K562 (cell line): ENCODE data around the gene DHX32. TPM values are rescaled to one million over a fixed set of nuclear protein-coding genes. Genes with fewer than 3 reads are reported as not detected.
"Not testable (repeated sequence)": the region's sequence is repeated elsewhere in the genome, so short reads cannot be mapped to it uniquely, and the experiment has no call there.

Experiments used
- ATAC-seq: fragments of 200-7000 bp; cut with Tn5 transposase; 3 replicates; pipeline ENCODE4 v1.9.1; 2020; ENCODE audit warnings: moderate library complexity
- BruUV-seq: library from RNA; stranded (reverse); fragments of 400-500 nt; replicated peaks from 2 replicates; lab custom pipeline; 2021; lab: Mats Ljungman, UMichigan
- CTCF ChIA-PET: fragments of 300-600 bp; formaldehyde crosslinking; extraction: SDS; loops from one replicate; lab custom pipeline; 2021; ENCODE audit warnings: low intra/inter-chr PET ratio; lab: Yijun Ruan, JAX
- POLR2A ChIA-PET: fragments of 300-600, 350-650 bp; sonication (Branson Sonifier 250); formaldehyde crosslinking; extraction: SDS; loops from one replicate; lab custom pipeline; 2021; ENCODE audit warnings: antibody characterized with exemption, inconsistent platforms; lab: Yijun Ruan, JAX
- DNase-seq, 4 experiments: peaks; one replicate each; pipeline versions ENCODE4 v3.0.0 to v3.0.0-alpha.2; 2011 to 2018; ENCODE audit warnings: low spot score in 3 of 4, mixed read lengths in 3 of 4; ENCODE audit errors: extremely low read depth in 1 of 4
- FAIRE-seq: peaks from 2 replicates; lab custom pipeline; 2011; peaks lifted over from hg19 to GRCh38; lab: Jason Lieb, UNC
- H2AFZ ChIP-seq: 2 replicates; pipeline ENCODE4 v1.6.0; 2011; ENCODE audit warnings: low read depth, low read length, control low read depth, inconsistent platforms
- H3K27ac ChIP-seq: fragments of 200-600 bp; 3 replicates; pipeline ENCODE4 v1.8.0; 2011; ENCODE audit warnings: low read depth, mild to moderate bottlenecking, control low read depth, inconsistent platforms, low read length, moderate library complexity, mixed read lengths; ENCODE audit errors: extremely low read depth
- H3K27me3 ChIP-seq, 2 experiments: fragments of 300-600 bp in 1 of 2; 2 replicates in 1 of 2; 3 replicates in 1 of 2; pipeline versions ENCODE4 v1.6.0 to v1.8.0; 2011; ENCODE audit warnings: inconsistent platforms in 2 of 2, low read length in 2 of 2, mild to moderate bottlenecking in 1 of 2, mixed read lengths in 1 of 2, moderate library complexity in 1 of 2; ENCODE audit not compliant: control insufficient read depth in 2 of 2, insufficient read depth in 2 of 2
- H3K36me3 ChIP-seq: fragments of 300-600 bp; 3 replicates; pipeline ENCODE4 v1.8.0; 2011; ENCODE audit warnings: mild to moderate bottlenecking, low read length, inconsistent platforms; ENCODE audit not compliant: control insufficient read depth, insufficient read depth
- H3K4me1 ChIP-seq, 2 experiments: fragments of 200-600 bp in 1 of 2; replicated peaks in 1 of 2; 2 replicates in 1 of 2; 3 replicates in 1 of 2; pipeline versions ENCODE4 v1.5.1 to v1.8.0; 2011; ENCODE audit warnings: inconsistent platforms in 2 of 2, low read length in 2 of 2, mild to moderate bottlenecking in 1 of 2, mixed read lengths in 1 of 2, moderate library complexity in 1 of 2; ENCODE audit not compliant: control insufficient read depth in 2 of 2, insufficient read depth in 2 of 2
- H3K4me2 ChIP-seq: 2 replicates; pipeline ENCODE4 v1.6.1; 2011; ENCODE audit warnings: low read length, control low read depth, inconsistent platforms, mixed read lengths; ENCODE audit not compliant: insufficient read depth
- H3K4me3 ChIP-seq: fragments of 200-600 bp; sonication (generic), shearing (Covaris generic); 2 replicates; pipeline ENCODE4 v1.5.1; 2016; ENCODE audit warnings: control low read depth, inconsistent platforms
- H3K79me2 ChIP-seq: fragments of 200-600 bp; 3 replicates; pipeline ENCODE4 v1.8.0; 2011; ENCODE audit warnings: low read length, inconsistent platforms; ENCODE audit not compliant: control insufficient read depth, insufficient read depth
- H3K9ac ChIP-seq, 2 experiments: 2 replicates each; pipeline versions ENCODE4 v1.6.0 to v1.6.1; 2011; ENCODE audit warnings: low read depth in 2 of 2, low read length in 2 of 2, control low read depth in 1 of 2, inconsistent platforms in 1 of 2, mild to moderate bottlenecking in 1 of 2, mixed read lengths in 1 of 2; ENCODE audit not compliant: insufficient read depth in 1 of 2
- H3K9me1 ChIP-seq: one replicate; pipeline ENCODE4 v1.6.0; 2011; ENCODE audit warnings: inconsistent platforms, mild to moderate bottlenecking, low read length, moderate library complexity; ENCODE audit not compliant: control insufficient read depth, insufficient read depth
- H3K9me3 ChIP-seq: replicated peaks from 2 replicates; pipeline ENCODE4 v1.5.1; 2011; ENCODE audit warnings: low read depth, low read length, inconsistent platforms; ENCODE audit not compliant: control insufficient read depth, insufficient read depth
- H4K20me1 ChIP-seq: replicated peaks from 2 replicates; pipeline ENCODE4 v1.6.1; 2011; ENCODE audit warnings: low read length, inconsistent platforms, mixed read lengths; ENCODE audit not compliant: control insufficient read depth, insufficient read depth
- C11orf30 ChIP-seq: fragments of 450-650 bp; IDR thresholded peaks from 2 replicates; pipeline ENCODE4 v1.6.1; 2016; ENCODE audit warnings: low read depth, mild to moderate bottlenecking
- MAFG ChIP-seq: fragments of 450-650 bp; conservative IDR thresholded peaks from 2 replicates; pipeline ENCODE4 v1.6.1; 2016; ENCODE audit warnings: missing genetic modification characterization, missing compliant biosample characterization
- SPI1 ChIP-seq: IDR thresholded peaks from 2 replicates; pipeline ENCODE4 v1.6.1; 2011; ENCODE audit warnings: low read depth, low read length, control low read depth, borderline replicate concordance
- ZNF316 ChIP-seq: fragments of 450-650 bp; IDR thresholded peaks from 2 replicates; pipeline ENCODE4 v1.6.1; 2016
- WGBS: fragments of 100-300 bp; shearing (Covaris generic); methylation state at CpG from one replicate; pipeline ENCODE4 v1.1.6; 2016; ENCODE audit warnings: low coverage, mixed read lengths; ENCODE audit not compliant: insufficient coverage; ENCODE audit errors: missing lambda C conversion rate; 5-methylcytosine and 5-hydroxymethylcytosine counted together
- in situ Hi-C: fragments of 300-500 bp; cut with MboI; formaldehyde crosslinking; loops from 4 replicates; pipeline ENCODE4 v1.15.0; 2018; ENCODE audit warnings: inconsistent platforms, mixed read lengths
- intact Hi-C: fragments of 100-400 bp; cut with micrococcal nuclease; formaldehyde crosslinking; loops from 2 replicates; pipeline ENCODE4 v1.14.2; 2022
- polyA plus RNA-seq, 8 experiments: library from polyadenylated mRNA; depleted of rRNA in 4 of 8; stranded (reverse) in 5 of 8; unstranded in 3 of 8; fragments of >200 nt; fragmentation: Nextera tagmentation in 2 of 8; fragmentation: Illumina TruSeq in 1 of 8; extraction: Ambion mirVana in 2 of 8; extraction: Trizol in 1 of 8; gene quantifications; 2 replicates each; pipeline versions ENCODE4 v1.2.1 to v1.2.3, GENCODE V29; 2011 to 2014; ENCODE audit warnings: inconsistent platforms in 1 of 8, missing spikeins in 1 of 8
- total RNA-seq, 7 experiments: library from RNA; depleted of rRNA in 6 of 7; stranded (reverse); fragments of >200 nt in 6 of 7; fragmentation: Illumina TruSeq in 2 of 7; extraction: Trizol in 2 of 7; gene quantifications; 2 replicates each; pipeline versions ENCODE4 v1.2.1 to v1.2.3, GENCODE V29; 2011 to 2021; ENCODE audit warnings: low replicate concordance in 1 of 7

Gene DHX32
- total and polyA plus RNA-seq, 9 of the 15 experiments (the other 6 are each of a cell fraction or from before 2014, with no cell fraction given), result 5.8 to 23.5 (median 17.5) TPM

DNA sequence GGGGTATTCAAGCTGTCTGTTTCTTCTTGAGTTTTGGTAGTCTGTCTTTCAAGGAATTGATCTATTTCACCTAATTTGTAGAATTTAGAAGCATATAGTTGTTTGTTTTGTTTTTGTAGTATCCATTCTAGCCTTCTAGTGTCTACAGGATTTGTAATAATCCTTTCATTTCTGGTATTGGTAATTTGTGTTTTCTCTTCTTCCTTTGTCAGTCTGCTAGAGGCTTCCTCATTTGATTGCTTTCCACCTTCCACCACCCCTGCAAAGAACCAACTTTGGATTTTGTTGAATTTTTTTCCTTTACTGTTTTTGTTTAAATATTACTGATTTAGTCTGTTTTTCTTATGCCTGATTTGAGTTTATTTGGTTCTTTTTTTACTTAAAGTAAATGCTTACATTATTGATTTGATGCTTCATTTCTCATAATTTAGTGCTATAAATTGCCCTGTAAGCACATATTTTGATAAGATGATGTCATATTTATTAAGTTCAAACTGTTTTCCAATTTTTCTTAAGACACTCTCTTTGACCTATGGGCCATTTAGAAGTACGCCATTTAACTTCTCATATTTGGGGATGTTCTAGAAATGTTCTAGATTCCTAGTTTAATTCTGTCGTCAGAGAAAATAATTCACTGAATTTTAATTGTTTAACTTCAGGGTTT lies 40.7 kb upstream of the DHX32 start:
- H3K36me3 ChIP-seq, intact Hi-C loops, H4K20me1 ChIP-seq, H3K9me3 ChIP-seq, H3K9ac ChIP-seq, H3K9me1 ChIP-seq, POLR2A ChIA-PET, H3K27me3 ChIP-seq, H3K79me2 ChIP-seq, DNase-seq, FAIRE-seq, H3K4me3 ChIP-seq, H3K4me2 ChIP-seq, H3K4me1 ChIP-seq, BruUV-seq, CTCF ChIA-PET, ATAC-seq, in situ Hi-C loops: not testable (repeated sequence)
- H3K27ac ChIP-seq, result peak overlapping the region; percentile 45; the same call in 1 of the 3 replicates
- 74% methylated on average over 2 of the region's 2 CpGs for WGBS
- TF ChIP-seq C11orf30 (peak; percentile 42; the same call in 1 of the 2 replicates), MAFG (tag) (0 out of 2 replicates have a peak, but pooled peaks have one; percentile 5), SPI1 (peak; percentile 10; the same call in 1 of the 2 replicates), ZNF316 (peak; percentile 68)
- H2AFZ ChIP-seq, result peak overlapping the region; percentile 72; the same call in 1 of the 2 replicates

DNA sequence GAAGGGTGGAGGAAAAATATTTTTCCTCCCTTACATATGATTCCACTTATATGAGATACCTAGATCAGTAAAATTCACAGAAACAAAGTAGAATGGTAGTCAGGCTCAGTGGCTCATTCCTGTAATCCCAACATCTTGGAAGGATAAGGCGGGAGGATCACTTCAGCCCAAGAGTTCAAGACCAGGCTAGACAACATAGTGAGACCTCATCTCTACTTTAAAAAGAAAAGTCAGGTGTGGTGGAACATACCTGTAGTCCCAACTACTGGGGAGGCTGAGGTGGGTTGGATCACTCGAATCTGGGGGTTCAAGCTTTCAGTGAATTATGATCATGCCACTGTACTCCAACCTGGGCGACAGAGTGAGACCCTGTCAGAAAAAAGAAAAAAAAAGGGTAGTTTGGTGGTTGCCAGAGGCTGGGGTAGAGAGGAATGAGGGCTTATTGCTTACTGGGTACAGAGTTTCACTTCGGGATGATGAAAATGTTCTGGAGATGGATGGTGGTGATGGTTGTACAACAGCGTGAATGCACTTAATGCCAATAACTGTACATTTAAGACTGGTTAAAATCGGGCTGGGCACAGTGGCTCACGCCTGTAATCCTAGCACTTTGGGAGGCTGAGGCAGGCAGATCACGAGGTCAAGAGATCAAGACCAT lies 36.7 kb upstream of the DHX32 start:
- FAIRE-seq, H3K4me1 ChIP-seq, H3K4me2 ChIP-seq, H3K9me1 ChIP-seq, H3K9me3 ChIP-seq, POLR2A ChIA-PET, DNase-seq, CTCF ChIA-PET, H4K20me1 ChIP-seq, BruUV-seq, H3K36me3 ChIP-seq, H3K27ac ChIP-seq, H3K79me2 ChIP-seq, H3K9ac ChIP-seq, H3K27me3 ChIP-seq, ATAC-seq, H3K4me3 ChIP-seq, in situ Hi-C loops, intact Hi-C loops, H2AFZ ChIP-seq: not testable (repeated sequence)
- WGBS, result 45% methylated on average over 7 of the region's 8 CpGs
